ENCODE results near the gene FAM193A. TPM values are rescaled to one million over a fixed set of nuclear protein-coding genes. Genes with fewer than 3 reads are reported as not detected.
A peak's percentile ranks its signal among the peaks of the same experiment; 100 is the strongest.

Gene FAM193A
- total RNA-seq, 1 donor from 2014 or later: 45.5 TPM

- TF ChIP-seq CTCF (conservative IDR thresholded peaks at IDR 0.05): no peak
- no peaks in the 10 kb centered on the region for H3K27me3 Mint-ChIP-seq (ENCODE audit: low read depth)
- no peak for DNase-seq (ENCODE audit: low read depth, low spot score)
- H3K4me1 Mint-ChIP-seq: no peaks in the 10 kb centered on the region
- H3K36me3 Mint-ChIP-seq (ENCODE audit: low read depth): peaks cover 34% of the 10 kb centered on the region
- no peak overlapping the region for H3K4me3 Mint-ChIP-seq
- H3K27ac Mint-ChIP-seq (ENCODE audit: unreplicated experiment): peak overlapping the region; percentile 51
- H3K9me3 Mint-ChIP-seq: no peaks in the 10 kb centered on the region
Measured at GRCh38 chr4:2685541-2685940, 149.1 kb downstream of the FAM193A start.

DNA sequence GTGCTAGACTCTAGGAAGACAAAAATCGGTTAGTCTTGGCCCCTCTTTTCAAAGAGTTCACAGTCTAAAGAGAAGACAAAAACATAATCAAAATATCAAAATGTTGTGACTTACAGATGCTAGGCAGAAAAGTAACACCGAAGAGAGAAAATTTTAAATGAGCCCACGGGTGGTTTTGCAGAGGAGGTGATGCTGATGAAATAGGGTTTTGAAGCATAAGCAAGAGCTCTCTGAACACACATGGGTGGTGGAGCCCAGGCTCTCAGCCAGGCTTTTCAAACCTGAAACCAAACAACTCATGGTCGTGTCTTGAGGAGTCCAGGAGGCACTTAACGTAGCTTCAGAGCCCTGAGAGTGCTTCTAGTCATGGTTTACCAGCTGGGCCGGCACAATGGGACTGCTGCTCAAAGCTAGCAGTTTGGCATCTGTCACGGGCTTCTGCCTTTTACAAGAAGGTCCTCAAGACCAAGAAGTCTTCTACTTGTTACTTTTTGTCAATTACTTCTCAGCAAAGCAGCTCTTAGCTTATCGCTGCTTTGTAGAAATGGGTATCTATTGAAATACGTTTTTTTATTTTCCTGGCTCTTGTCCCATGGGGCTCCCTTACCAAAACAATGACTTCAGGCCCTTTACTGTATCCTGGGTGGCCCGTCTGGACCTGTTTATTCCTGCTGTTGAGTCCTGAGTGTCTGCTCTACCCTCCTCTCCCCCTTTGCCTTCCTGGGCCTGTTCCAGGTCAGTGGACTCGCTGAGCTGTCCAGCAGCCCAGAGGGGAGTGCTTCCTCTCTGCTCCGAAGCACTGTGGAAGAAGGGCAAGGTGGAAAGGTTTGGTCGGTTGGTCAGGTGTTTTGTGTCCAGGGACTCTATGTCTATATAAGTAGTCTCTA, 150.2 kb downstream of the FAM193A start:
- H3K27ac Mint-ChIP-seq (ENCODE audit: unreplicated experiment): no peak overlapping the region
- H3K27me3 Mint-ChIP-seq (ENCODE audit: low read depth): no peaks in the 10 kb centered on the region
- no peaks in the 10 kb centered on the region for H3K4me1 Mint-ChIP-seq
- no peak overlapping the region for H3K4me3 Mint-ChIP-seq
- peaks cover 33% of the 10 kb centered on the region for H3K36me3 Mint-ChIP-seq (ENCODE audit: low read depth)
- TF ChIP-seq CTCF (conservative IDR thresholded peaks at IDR 0.05): no peak
- no peak for DNase-seq (ENCODE audit: low read depth, low spot score)
- H3K9me3 Mint-ChIP-seq: no peaks in the 10 kb centered on the region

DNA sequence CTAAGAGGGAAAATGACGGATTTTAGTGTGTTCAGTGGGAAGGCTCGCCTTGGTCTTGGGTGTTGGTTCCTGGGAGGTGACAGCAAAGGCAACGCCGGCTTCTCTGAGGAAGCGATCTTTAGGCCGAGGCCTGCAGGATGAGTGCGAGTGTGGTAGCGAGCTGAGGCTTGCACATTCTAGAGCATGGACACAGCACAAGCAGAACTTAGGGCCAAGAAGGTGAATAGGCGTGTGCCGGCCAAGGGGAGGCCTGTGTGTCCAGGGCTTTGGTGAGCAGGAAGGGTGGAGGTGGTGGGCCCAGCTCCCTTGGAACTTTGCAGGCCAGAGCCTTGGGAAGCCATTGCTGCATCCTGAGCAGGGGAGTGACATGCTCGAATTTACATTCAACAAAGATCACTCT, 151.8 kb downstream of the FAM193A start:
- peaks cover 38% of the 10 kb centered on the region for H3K36me3 Mint-ChIP-seq (ENCODE audit: low read depth)
- no peaks in the 10 kb centered on the region for H3K9me3 Mint-ChIP-seq
- TF ChIP-seq CTCF (conservative IDR thresholded peaks at IDR 0.05): no peak
- no peak overlapping the region for H3K27ac Mint-ChIP-seq (ENCODE audit: unreplicated experiment)
- no peaks in the 10 kb centered on the region for H3K27me3 Mint-ChIP-seq (ENCODE audit: low read depth)
- H3K4me1 Mint-ChIP-seq: no peaks in the 10 kb centered on the region
- H3K4me3 Mint-ChIP-seq: no peak overlapping the region
- no peak for DNase-seq (ENCODE audit: low read depth, low spot score)

- no peak for DNase-seq (ENCODE audit: low read depth, low spot score)
- H3K27ac Mint-ChIP-seq (ENCODE audit: unreplicated experiment): no peak overlapping the region
- no peak overlapping the region for H3K4me3 Mint-ChIP-seq
- no peaks in the 10 kb centered on the region for H3K4me1 Mint-ChIP-seq
- no peaks in the 10 kb centered on the region for H3K9me3 Mint-ChIP-seq
- no peak for TF ChIP-seq CTCF (conservative IDR thresholded peaks at IDR 0.05)
- H3K36me3 Mint-ChIP-seq (ENCODE audit: low read depth): peaks cover 37% of the 10 kb centered on the region
- H3K27me3 Mint-ChIP-seq (ENCODE audit: low read depth): no peaks in the 10 kb centered on the region
Measured at GRCh38 chr4:2688697-2689096, 152.2 kb downstream of the FAM193A start.

DNA sequence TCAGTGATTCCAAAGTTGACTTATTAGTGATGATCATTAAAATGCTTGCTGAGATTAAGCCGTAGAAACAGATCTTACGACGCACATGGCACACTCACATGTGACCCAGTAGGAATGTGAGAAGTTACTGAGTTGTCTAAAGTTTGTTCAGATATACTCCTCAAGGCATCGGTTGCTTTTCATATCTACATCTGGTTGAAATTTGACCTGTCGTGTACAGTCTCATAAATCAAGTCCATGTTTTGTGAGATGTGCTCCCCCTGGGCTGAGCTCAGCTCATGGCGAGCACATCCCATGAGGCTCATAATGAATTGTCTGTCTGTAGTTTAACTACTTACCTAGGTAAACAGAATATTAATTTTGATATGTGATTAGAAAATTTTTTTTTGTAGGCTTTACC, 152.7 kb downstream of the FAM193A start:
- Mint-ChIP-seq H3K36me3 (ENCODE audit: low read depth) (peaks cover 37% of the 10 kb centered on the region), H3K4me1 (no peaks in the 10 kb centered on the region), H3K27ac (ENCODE audit: unreplicated experiment) (no peak overlapping the region), H3K9me3 (no peaks in the 10 kb centered on the region), H3K27me3 (ENCODE audit: low read depth) (no peaks in the 10 kb centered on the region), H3K4me3 (no peak overlapping the region)
- no peak for DNase-seq (ENCODE audit: low read depth, low spot score)
- no peak for TF ChIP-seq CTCF (conservative IDR thresholded peaks at IDR 0.05)

Measured in neural crest cell (in vitro differentiated cells).